ENCODE data around the gene CLOCK.

- no peak for TF ChIP-seq CTCF (IDR thresholded peaks at IDR 0.05; ENCODE audit: poor library complexity)
- TF ChIP-seq EZH2 (IDR thresholded peaks at IDR 0.05; ENCODE audit: borderline replicate concordance) = no peak
These were observed 167.9 kb downstream of the CLOCK start for GRCh38 chr4:55378617-55379467.
